ENCODE results near the gene C16orf96.

The C16orf96 gene

GRCh38 chr16:4607841-4608703 is 51.9 kb downstream of the C16orf96 start:
- no peak for TF ChIP-seq POLR2A (IDR thresholded peaks at IDR 0.05; ENCODE audit: low read depth, low read length)
- FAIRE-seq (no peak), DNase-seq (ENCODE audit: insufficient read length, low spot score) (no peak)

- TF ChIP-seq POLR2A (IDR thresholded peaks at IDR 0.05; ENCODE audit: low read depth, low read length), result no peak
- FAIRE-seq (no peak), DNase-seq (ENCODE audit: insufficient read length, low spot score) (no peak)
Measured at GRCh38 chr16:4608704-4608980, 52.5 kb downstream of the C16orf96 start.

GRCh38 chr16:4609200-4610010 is 53.3 kb downstream of the C16orf96 start:
- DNase-seq (ENCODE audit: insufficient read length, low spot score), result no peak
- no peak for FAIRE-seq
- TF ChIP-seq POLR2A (IDR thresholded peaks at IDR 0.05; ENCODE audit: low read depth, low read length), result no peak

GRCh38 chr16:4610011-4611005 is 54.2 kb downstream of the C16orf96 start:
- no peak for DNase-seq (ENCODE audit: insufficient read length, low spot score)
- no peak for TF ChIP-seq POLR2A (IDR thresholded peaks at IDR 0.05; ENCODE audit: low read depth, low read length)
- FAIRE-seq, result no peak

- no peak for TF ChIP-seq POLR2A (IDR thresholded peaks at IDR 0.05; ENCODE audit: low read depth, low read length)
- FAIRE-seq (no peak), DNase-seq (ENCODE audit: insufficient read length, low spot score) (no peak)
Measured at GRCh38 chr16:4611337-4612021, 55.3 kb downstream of the C16orf96 start.

GRCh38 chr16:4612474-4612931 is 56.4 kb downstream of the C16orf96 start:
- DNase-seq (ENCODE audit: insufficient read length, low spot score), result no peak
- no peak for TF ChIP-seq POLR2A (IDR thresholded peaks at IDR 0.05; ENCODE audit: low read depth, low read length)
- FAIRE-seq, result no peak

GRCh38 chr16:4612977-4613635 is 57.0 kb downstream of the C16orf96 start:
- FAIRE-seq (no peak), DNase-seq (ENCODE audit: insufficient read length, low spot score) (no peak)
- no peak for TF ChIP-seq POLR2A (IDR thresholded peaks at IDR 0.05; ENCODE audit: low read depth, low read length)

GRCh38 chr16:4613636-4614570 is 57.8 kb downstream of the C16orf96 start:
- DNase-seq (ENCODE audit: insufficient read length, low spot score), result peak; percentile 52
- no peak for TF ChIP-seq POLR2A (IDR thresholded peaks at IDR 0.05; ENCODE audit: low read depth, low read length)
- FAIRE-seq, result no peak

GRCh38 chr16:4614571-4615383 is 58.6 kb downstream of the C16orf96 start, which contains the start of gene UBALD1:
Gene UBALD1, minus strand, starts transcription at chr16:4614888. Its CDS starts 91 bp downstream, at chr16:4614797.
- DNase-seq (ENCODE audit: insufficient read length, low spot score), result peak; percentile 95
- FAIRE-seq, result no peak
- peak; percentile 71 for TF ChIP-seq POLR2A (IDR thresholded peaks at IDR 0.05; ENCODE audit: low read depth, low read length)

- no peak for TF ChIP-seq POLR2A (IDR thresholded peaks at IDR 0.05; ENCODE audit: low read depth, low read length)
- no peak for FAIRE-seq
- no peak for DNase-seq (ENCODE audit: insufficient read length, low spot score)
Measured at GRCh38 chr16:4615384-4616046, 59.4 kb downstream of the C16orf96 start.

Data from H54 (cell line).